Measurements from ENCODE around the gene OXT. TPM values are rescaled to one million over a fixed set of nuclear protein-coding genes. Genes with fewer than 3 reads are reported as not detected.

The OXT gene
- total and polyA plus RNA-seq, 2 of the 4 experiments (the other 2 are of a cell fraction), result not detected

DNA sequence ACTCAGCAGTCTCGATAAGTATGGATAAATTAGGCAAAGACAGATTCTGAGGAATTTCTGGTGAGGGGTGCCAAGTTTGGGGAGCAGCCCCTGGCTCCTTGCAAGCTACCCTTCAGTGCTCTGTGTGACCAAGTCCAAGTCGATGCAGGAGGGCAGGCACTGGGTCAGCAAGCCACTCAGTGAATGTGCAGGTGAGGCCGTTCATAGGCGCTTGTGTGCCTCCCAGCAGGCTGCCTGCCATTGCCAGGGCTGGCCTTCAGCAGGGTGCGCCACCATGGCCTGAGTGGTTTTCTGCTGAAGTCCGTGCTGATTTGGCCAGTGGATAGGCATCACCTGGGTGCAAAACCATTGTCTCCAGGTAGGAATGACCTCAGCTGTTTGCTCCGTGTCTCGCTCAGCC is 31.3 kb upstream of the OXT start:
- BruUV-seq (replicated peaks), result no TSS peak
- Histone ChIP-seq H2BK120ac (ENCODE audit: low read depth, low read length) (no peak overlapping the region), H3K56ac (ENCODE audit: extremely low read depth, insufficient read depth, low read length) (no peak overlapping the region), H4K20me1 (ENCODE audit: insufficient read depth, low read length) (no peaks in the 10 kb centered on the region), H3K9me3 (ENCODE audit: control insufficient read depth, insufficient read depth, low read length) (no peaks in the 10 kb centered on the region), H3K27ac (ENCODE audit: insufficient read depth, low read length) (no peak overlapping the region), H3K9ac (ENCODE audit: low read depth, low read length) (no peak overlapping the region), H3K23ac (ENCODE audit: low read depth, low read length) (no peak overlapping the region), H2BK15ac (ENCODE audit: low read depth, low read length) (no peak overlapping the region), H3K36me3 (ENCODE audit: control insufficient read depth, insufficient read depth, low read length) (peaks cover 48% of the 10 kb centered on the region), H2AFZ (replicated peaks; ENCODE audit: low read length, poor library complexity) (no peak overlapping the region), H3K79me1 (ENCODE audit: low read depth in 1 of 2, low read length in 2 of 2) (0 out of 4 replicates have a peak, but pooled peaks cover 0 to 2% of the 10 kb centered on the region in 2 experiments), H2BK5ac (ENCODE audit: low read depth, low read length, poor library complexity, severe bottlenecking) (no peak overlapping the region), H3K4me2 (ENCODE audit: low read depth, low read length) (no peak overlapping the region), H2AK9ac (replicated peaks; ENCODE audit: low read depth, low read length, poor library complexity) (no peak overlapping the region), H3K4me1 (ENCODE audit: control insufficient read depth, insufficient read depth, low read length) (peaks cover 8% of the 10 kb centered on the region), H3K14ac (replicated peaks; ENCODE audit: low read depth, low read length) (no peak overlapping the region), H4K91ac (ENCODE audit: insufficient read depth, low read depth, low read length) (no peak overlapping the region), H3K9me1 (ENCODE audit: insufficient read depth, low read length) (peaks cover 10% of the 10 kb centered on the region), H4K8ac (ENCODE audit: low read depth in 2 of 2, low read length in 2 of 2) (no peak overlapping the region), H4K5ac (ENCODE audit: low read depth, low read length) (no peak overlapping the region), H3K4ac (ENCODE audit: low read depth, low read length) (no peak overlapping the region), H3K4me3 (ENCODE audit: insufficient read depth, low read depth, low read length) (no peak overlapping the region), H2AK5ac (ENCODE audit: low read depth, low read length) (no peak overlapping the region), H2BK20ac (ENCODE audit: low read depth, low read length) (no peak overlapping the region), H3K27me3 (ENCODE audit: control insufficient read depth, insufficient read depth, low read length) (no peaks in the 10 kb centered on the region), H3K18ac (ENCODE audit: low read depth, low read length) (no peak overlapping the region)
- ChIA-PET CTCF (no interaction called here), POLR2A (ENCODE audit: unreplicated experiment) (no interaction called here)
- 92% methylated on average over 4 of the region's 8 CpGs; no CpG with 5 or more reads in 1 of the 2 experiments for WGBS, 2 experiments (ENCODE audit: extremely low coverage in 2 of 2, insufficient read length in 1 of 2)
- dilution Hi-C loops (cut with HindIII; ENCODE audit: low sequenced_read_pairs, unreplicated experiment), result no loop called here
- TF ChIP-seq MAZ (IDR thresholded peaks at IDR 0.05; ENCODE audit: borderline replicate concordance, low read depth, low read length) (no peak), NFE2L2 (IDR thresholded peaks at IDR 0.05; ENCODE audit: low read depth, low read length) (no peak), MAFK (IDR thresholded peaks at IDR 0.05; ENCODE audit: low read depth, low read length) (no peak), BHLHE40 (IDR thresholded peaks at IDR 0.05; ENCODE audit: low read depth, low read length) (no peak), MXI1 (IDR thresholded peaks at IDR 0.05; ENCODE audit: borderline replicate concordance, low read depth, low read length) (no peak), RFX5 (IDR thresholded peaks at IDR 0.05; ENCODE audit: low read depth, low read length) (no peak), FOS (IDR thresholded peaks at IDR 0.05; ENCODE audit: low read depth, low read length) (no peak), SMC3 (IDR thresholded peaks at IDR 0.05; ENCODE audit: low read depth, low read length) (no peak), RCOR1 (IDR thresholded peaks at IDR 0.05; ENCODE audit: insufficient replicate concordance, low read length) (no peak), CHD1 (IDR thresholded peaks at IDR 0.05; ENCODE audit: low read depth, low read length) (no peak), POLR2A (IDR thresholded peaks at IDR 0.05; ENCODE audit: low read depth, low read length) (no peak), RAD21 (IDR thresholded peaks at IDR 0.05; ENCODE audit: low read length) (no peak)
- TF ChIP-seq, protein P1, sequence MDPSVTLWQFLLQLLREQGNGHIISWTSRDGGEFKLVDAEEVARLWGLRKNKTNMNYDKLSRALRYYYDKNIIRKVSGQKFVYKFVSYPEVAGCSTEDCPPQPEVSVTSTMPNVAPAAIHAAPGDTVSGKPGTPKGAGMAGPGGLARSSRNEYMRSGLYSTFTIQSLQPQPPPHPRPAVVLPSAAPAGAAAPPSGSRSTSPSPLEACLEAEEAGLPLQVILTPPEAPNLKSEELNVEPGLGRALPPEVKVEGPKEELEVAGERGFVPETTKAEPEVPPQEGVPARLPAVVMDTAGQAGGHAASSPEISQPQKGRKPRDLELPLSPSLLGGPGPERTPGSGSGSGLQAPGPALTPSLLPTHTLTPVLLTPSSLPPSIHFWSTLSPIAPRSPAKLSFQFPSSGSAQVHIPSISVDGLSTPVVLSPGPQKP (IDR thresholded peaks at IDR 0.05; ENCODE audit: borderline replicate concordance, low read depth, low read length), result no peak
- TF ChIP-seq, protein P2, sequence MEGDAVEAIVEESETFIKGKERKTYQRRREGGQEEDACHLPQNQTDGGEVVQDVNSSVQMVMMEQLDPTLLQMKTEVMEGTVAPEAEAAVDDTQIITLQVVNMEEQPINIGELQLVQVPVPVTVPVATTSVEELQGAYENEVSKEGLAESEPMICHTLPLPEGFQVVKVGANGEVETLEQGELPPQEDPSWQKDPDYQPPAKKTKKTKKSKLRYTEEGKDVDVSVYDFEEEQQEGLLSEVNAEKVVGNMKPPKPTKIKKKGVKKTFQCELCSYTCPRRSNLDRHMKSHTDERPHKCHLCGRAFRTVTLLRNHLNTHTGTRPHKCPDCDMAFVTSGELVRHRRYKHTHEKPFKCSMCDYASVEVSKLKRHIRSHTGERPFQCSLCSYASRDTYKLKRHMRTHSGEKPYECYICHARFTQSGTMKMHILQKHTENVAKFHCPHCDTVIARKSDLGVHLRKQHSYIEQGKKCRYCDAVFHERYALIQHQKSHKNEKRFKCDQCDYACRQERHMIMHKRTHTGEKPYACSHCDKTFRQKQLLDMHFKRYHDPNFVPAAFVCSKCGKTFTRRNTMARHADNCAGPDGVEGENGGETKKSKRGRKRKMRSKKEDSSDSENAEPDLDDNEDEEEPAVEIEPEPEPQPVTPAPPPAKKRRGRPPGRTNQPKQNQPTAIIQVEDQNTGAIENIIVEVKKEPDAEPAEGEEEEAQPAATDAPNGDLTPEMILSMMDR (conservative IDR thresholded peaks at IDR 0.05; ENCODE audit: low read depth, low read length), result no peak
- TF ChIP-seq, protein P3, sequence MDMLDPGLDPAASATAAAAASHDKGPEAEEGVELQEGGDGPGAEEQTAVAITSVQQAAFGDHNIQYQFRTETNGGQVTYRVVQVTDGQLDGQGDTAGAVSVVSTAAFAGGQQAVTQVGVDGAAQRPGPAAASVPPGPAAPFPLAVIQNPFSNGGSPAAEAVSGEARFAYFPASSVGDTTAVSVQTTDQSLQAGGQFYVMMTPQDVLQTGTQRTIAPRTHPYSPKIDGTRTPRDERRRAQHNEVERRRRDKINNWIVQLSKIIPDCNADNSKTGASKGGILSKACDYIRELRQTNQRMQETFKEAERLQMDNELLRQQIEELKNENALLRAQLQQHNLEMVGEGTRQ (IDR thresholded peaks at IDR 0.05; ENCODE audit: low read depth, low read length), result no peak
- intact Hi-C loops (cut with micrococcal nuclease), result no loop called here
- DNase-seq (no peak), ATAC-seq (ENCODE audit: low read depth) (no peak)
- in situ Hi-C loops (cut with MboI; ENCODE audit: low sequenced_read_pairs), result no loop called here

Data from IMR-90 (cell line).